Activated CD4-positive, alpha-beta T cell treated with anti-CD3 and anti-CD28 coated beads for 1 hour (primary cell): ENCODE results near the gene PELI2.
A peak's percentile ranks its signal among the peaks of the same experiment; 100 is the strongest.

ENCODE experiments used
- DNase-seq: peaks from one replicate; pipeline ENCODE4 v3.0.0-alpha.2; 2020

The PELI2 gene

GRCh38 chr14:56318393-56319115 lies 200.3 kb downstream of the PELI2 start:
- DNase-seq = no peak

- no peak for DNase-seq
Measured at GRCh38 chr14:56321861-56322260, 203.7 kb downstream of the PELI2 start.

GRCh38 chr14:56322531-56322930 lies 204.3 kb downstream of the PELI2 start:
- no peak for DNase-seq

GRCh38 chr14:56324454-56324853 lies 206.2 kb downstream of the PELI2 start:
- DNase-seq = no peak

- no peak for DNase-seq
Measured at GRCh38 chr14:56324856-56325699, 206.9 kb downstream of the PELI2 start.

- DNase-seq = no peak
Measured at GRCh38 chr14:56328021-56328420, 209.8 kb downstream of the PELI2 start.

GRCh38 chr14:56331592-56332216 lies 213.5 kb downstream of the PELI2 start:
- DNase-seq = no peak

- no peak for DNase-seq
Measured at GRCh38 chr14:56333359-56334292, 215.4 kb downstream of the PELI2 start.

- DNase-seq = no peak
Measured at GRCh38 chr14:56334458-56334857, 216.2 kb downstream of the PELI2 start.

- no peak for DNase-seq
Measured at GRCh38 chr14:56338674-56339073, 220.5 kb downstream of the PELI2 start.

GRCh38 chr14:56339855-56340701 lies 221.9 kb downstream of the PELI2 start:
- peak; percentile 24 for DNase-seq

- DNase-seq = no peak
Measured at GRCh38 chr14:56340932-56341331, 222.7 kb downstream of the PELI2 start.

- no peak for DNase-seq
Measured at GRCh38 chr14:56341766-56342493, 223.7 kb downstream of the PELI2 start.

GRCh38 chr14:56342494-56342942 lies 224.3 kb downstream of the PELI2 start:
- no peak for DNase-seq

- no peak for DNase-seq
Measured at GRCh38 chr14:56349960-56350359, 231.7 kb downstream of the PELI2 start.
